Hepatocyte (in vitro differentiated cells): ENCODE measurements around the gene SLAMF9.

ENCODE experiments used
- CTCF ChIP-seq: fragments of 200-600 bp; sonication (generic); IDR thresholded peaks from 2 replicates; pipeline ENCODE4 v1.5.1; 2016; ENCODE audit warnings: antibody characterized with exemption, mild to moderate bottlenecking; ENCODE audit not compliant: poor library complexity
- EZH2 ChIP-seq: fragments of 200-600 bp; sonication (generic); IDR thresholded peaks from 2 replicates; pipeline ENCODE4 v1.6.1; 2016; ENCODE audit warnings: antibody characterized with exemption, mild to moderate bottlenecking, borderline replicate concordance
- EZH2phosphoT487 ChIP-seq: fragments of 200-600 bp; sonication (generic); IDR thresholded peaks from one replicate; pipeline ENCODE4 v1.6.1; 2018; ENCODE audit warnings: antibody characterized with exemption, mild to moderate bottlenecking, low read depth, moderate library complexity; ENCODE audit not compliant: unreplicated experiment, severe bottlenecking

GRCh38 chr1:159931795-159932173, 22.3 kb downstream of the SLAMF9 start:
- TF ChIP-seq CTCF (no peak), EZH2 (no peak), EZH2phosphoT487 (no peak)
